ENCODE measurements around the gene EFCAB8. TPM values are rescaled to one million over a fixed set of nuclear protein-coding genes. Genes with fewer than 3 reads are reported as not detected.

EFCAB8 gene
- total RNA-seq, 6 experiments from 2014 or later: 0.17 to 0.22 (median 0.20) TPM; not detected in 2

- peak in 1 of 3 donors; percentile 11 for DNase-seq
- H3K4me1 ChIP-seq: no peaks in the 10 kb centered on the region
- WGBS (ENCODE audit: insufficient coverage, low coverage, low lambda C conversion rate, missing lambda C conversion rate): 67% methylated on average over 7 of the region's 16 CpGs
- H3K9me3 ChIP-seq: no peaks in the 10 kb centered on the region
- no peak for ATAC-seq
- H3K36me3 ChIP-seq: no peaks in the 10 kb centered on the region
- intact Hi-C loops (cut with DNase I): no loop called here
- H3K27me3 ChIP-seq: no peaks in the 10 kb centered on the region
- H3K4me3 ChIP-seq: no peak overlapping the region
- no peak overlapping the region for H3K27ac ChIP-seq
- TF ChIP-seq POLR2A (IDR thresholded peaks at IDR 0.05): no peak
- TF ChIP-seq, protein P1, sequence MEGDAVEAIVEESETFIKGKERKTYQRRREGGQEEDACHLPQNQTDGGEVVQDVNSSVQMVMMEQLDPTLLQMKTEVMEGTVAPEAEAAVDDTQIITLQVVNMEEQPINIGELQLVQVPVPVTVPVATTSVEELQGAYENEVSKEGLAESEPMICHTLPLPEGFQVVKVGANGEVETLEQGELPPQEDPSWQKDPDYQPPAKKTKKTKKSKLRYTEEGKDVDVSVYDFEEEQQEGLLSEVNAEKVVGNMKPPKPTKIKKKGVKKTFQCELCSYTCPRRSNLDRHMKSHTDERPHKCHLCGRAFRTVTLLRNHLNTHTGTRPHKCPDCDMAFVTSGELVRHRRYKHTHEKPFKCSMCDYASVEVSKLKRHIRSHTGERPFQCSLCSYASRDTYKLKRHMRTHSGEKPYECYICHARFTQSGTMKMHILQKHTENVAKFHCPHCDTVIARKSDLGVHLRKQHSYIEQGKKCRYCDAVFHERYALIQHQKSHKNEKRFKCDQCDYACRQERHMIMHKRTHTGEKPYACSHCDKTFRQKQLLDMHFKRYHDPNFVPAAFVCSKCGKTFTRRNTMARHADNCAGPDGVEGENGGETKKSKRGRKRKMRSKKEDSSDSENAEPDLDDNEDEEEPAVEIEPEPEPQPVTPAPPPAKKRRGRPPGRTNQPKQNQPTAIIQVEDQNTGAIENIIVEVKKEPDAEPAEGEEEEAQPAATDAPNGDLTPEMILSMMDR (IDR thresholded peaks at IDR 0.05): no peak
Measured at GRCh38 chr20:32967961-32968457, 109.3 kb downstream of the EFCAB8 start.

DNA sequence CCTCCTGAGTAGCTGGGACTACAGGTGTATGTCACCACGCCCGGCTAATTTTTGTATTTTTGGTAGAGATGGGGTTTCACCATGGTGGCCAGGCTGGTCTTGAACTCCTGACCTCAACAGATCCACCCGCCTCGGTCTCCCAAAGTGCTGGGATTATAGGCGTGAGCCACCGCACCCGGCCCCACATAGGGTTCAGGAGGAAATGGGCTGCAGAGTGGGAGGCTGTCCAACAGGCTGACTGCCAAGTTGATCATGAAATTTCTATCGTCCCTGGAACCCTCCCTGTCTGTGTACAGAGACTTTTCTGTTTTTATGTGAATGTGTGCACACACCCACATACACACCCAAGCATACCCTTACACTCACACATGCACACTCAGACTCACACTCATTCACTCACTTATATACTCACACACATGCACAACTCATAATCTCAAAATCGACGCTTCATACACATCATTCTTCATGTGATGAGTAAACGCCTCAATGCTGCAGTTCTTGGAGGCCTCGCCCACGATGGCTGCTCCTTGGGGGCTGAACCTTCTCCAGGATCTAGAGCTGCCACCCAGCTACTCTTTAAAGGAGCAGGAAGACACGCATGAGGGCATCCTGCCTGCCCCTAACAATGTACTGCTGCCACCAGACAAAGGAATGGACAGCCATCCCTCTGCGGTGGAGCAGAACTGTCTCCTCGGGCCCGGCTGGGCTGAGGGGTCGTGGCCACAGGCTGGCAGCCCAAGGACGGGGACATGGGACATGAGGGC lies 109.9 kb downstream of the EFCAB8 start:
- WGBS (ENCODE audit: insufficient coverage, low coverage, low lambda C conversion rate, missing lambda C conversion rate): 69% methylated on average over 10 of the region's 19 CpGs
- H3K4me3 ChIP-seq: no peak overlapping the region
- TF ChIP-seq, protein P1 (IDR thresholded peaks at IDR 0.05): no peak
- TF ChIP-seq POLR2A (IDR thresholded peaks at IDR 0.05): no peak
- H3K27ac ChIP-seq: no peak overlapping the region
- ATAC-seq (no peak), DNase-seq (peak in 1 of 3 donors; percentile 20)
- no peaks in the 10 kb centered on the region for H3K4me1 ChIP-seq
- no peaks in the 10 kb centered on the region for H3K27me3 ChIP-seq
- no peaks in the 10 kb centered on the region for H3K36me3 ChIP-seq
- intact Hi-C loops (cut with DNase I): no loop called here
- no peaks in the 10 kb centered on the region for H3K9me3 ChIP-seq

DNA sequence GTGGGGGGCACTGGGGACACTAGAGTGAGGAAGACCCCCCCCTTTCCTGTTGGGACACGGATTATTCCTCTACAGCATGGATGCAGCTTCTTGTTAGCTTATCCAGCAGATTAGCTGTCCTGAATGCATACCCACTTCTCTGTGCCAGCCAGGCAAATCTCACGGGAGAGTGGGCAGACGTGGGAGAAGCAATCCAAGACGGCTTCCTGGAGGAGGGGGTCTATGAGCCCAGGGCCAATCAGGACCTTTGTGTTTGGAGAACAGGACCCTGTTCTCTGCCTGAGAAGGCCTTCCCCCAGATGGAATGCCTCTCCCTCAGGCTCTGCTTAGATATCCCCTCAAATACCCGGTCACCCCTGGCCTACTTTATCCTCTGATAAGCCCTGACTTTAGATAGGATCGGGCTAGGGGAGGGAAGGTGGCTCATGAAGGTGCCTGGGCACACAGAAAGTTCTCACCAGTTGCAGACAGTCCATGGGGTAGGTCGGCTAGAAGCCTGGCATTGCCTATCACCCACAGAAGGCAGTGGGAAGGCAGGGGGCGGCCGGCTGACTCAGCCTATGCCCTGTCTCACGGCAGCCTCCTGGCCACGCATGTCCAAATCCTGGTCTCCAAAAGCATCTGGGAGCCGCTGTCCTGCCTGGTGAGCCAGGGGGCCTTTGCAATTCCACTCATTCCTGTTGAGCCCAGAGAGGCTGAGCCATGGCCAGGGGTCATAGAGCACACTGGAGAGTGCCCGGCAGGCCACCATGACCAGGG lies 110.8 kb downstream of the EFCAB8 start:
- no peak for TF ChIP-seq POLR2A (IDR thresholded peaks at IDR 0.05)
- TF ChIP-seq, protein P1 (IDR thresholded peaks at IDR 0.05): no peak
- Histone ChIP-seq H3K4me1 (no peaks in the 10 kb centered on the region), H3K27me3 (no peaks in the 10 kb centered on the region), H3K9me3 (no peaks in the 10 kb centered on the region), H3K36me3 (no peaks in the 10 kb centered on the region), H3K27ac (no peak overlapping the region), H3K4me3 (no peak overlapping the region)
- ATAC-seq (no peak), DNase-seq (no peak)
- intact Hi-C loops (cut with DNase I): no loop called here
- WGBS (ENCODE audit: insufficient coverage, low coverage, low lambda C conversion rate, missing lambda C conversion rate): 67% methylated on average over 3 of the region's 13 CpGs

GRCh38 chr20:32970115-32970972 lies 111.6 kb downstream of the EFCAB8 start:
- no peaks in the 10 kb centered on the region for H3K36me3 ChIP-seq
- no peaks in the 10 kb centered on the region for H3K27me3 ChIP-seq
- no peak for ATAC-seq
- no peak overlapping the region for H3K27ac ChIP-seq
- 74% methylated on average over 3 of the region's 15 CpGs for WGBS (ENCODE audit: insufficient coverage, low coverage, low lambda C conversion rate, missing lambda C conversion rate)
- no peaks in the 10 kb centered on the region for H3K4me1 ChIP-seq
- no peak for TF ChIP-seq POLR2A (IDR thresholded peaks at IDR 0.05)
- TF ChIP-seq, protein P1 (IDR thresholded peaks at IDR 0.05): no peak
- H3K4me3 ChIP-seq: no peak overlapping the region
- no peak for DNase-seq
- no peaks in the 10 kb centered on the region for H3K9me3 ChIP-seq
- intact Hi-C loops (cut with DNase I): no loop called here
